ENCODE measurements around the gene YAP1.

Gene YAP1

GRCh38 chr11:102177974-102178631 lies 67.9 kb downstream of the YAP1 start:
- no peaks in the 10 kb centered on the region for H3F3A ChIP-seq (ENCODE audit: control insufficient read depth, insufficient read depth)
- H3K79me2 ChIP-seq (ENCODE audit: control insufficient read depth, low read length) = no peaks in the 10 kb centered on the region
- H3K4me1 ChIP-seq (ENCODE audit: control insufficient read depth, low read length) = no peaks in the 10 kb centered on the region
- H3K4me3 ChIP-seq (ENCODE audit: low read length) = no peak overlapping the region
- H4K20me1 ChIP-seq (ENCODE audit: control insufficient read depth, insufficient read depth, low read depth, low read length) = no peaks in the 10 kb centered on the region
- H3K9me3 ChIP-seq (ENCODE audit: control insufficient read depth, insufficient read depth, low read length) = no peaks in the 10 kb centered on the region
- H3K27me3 ChIP-seq (ENCODE audit: control insufficient read depth, low read length) = no peaks in the 10 kb centered on the region
- TF ChIP-seq EZH2phosphoT487 (IDR thresholded peaks at IDR 0.05; ENCODE audit: borderline replicate concordance, low read length) = no peak
- TF ChIP-seq, protein P1, sequence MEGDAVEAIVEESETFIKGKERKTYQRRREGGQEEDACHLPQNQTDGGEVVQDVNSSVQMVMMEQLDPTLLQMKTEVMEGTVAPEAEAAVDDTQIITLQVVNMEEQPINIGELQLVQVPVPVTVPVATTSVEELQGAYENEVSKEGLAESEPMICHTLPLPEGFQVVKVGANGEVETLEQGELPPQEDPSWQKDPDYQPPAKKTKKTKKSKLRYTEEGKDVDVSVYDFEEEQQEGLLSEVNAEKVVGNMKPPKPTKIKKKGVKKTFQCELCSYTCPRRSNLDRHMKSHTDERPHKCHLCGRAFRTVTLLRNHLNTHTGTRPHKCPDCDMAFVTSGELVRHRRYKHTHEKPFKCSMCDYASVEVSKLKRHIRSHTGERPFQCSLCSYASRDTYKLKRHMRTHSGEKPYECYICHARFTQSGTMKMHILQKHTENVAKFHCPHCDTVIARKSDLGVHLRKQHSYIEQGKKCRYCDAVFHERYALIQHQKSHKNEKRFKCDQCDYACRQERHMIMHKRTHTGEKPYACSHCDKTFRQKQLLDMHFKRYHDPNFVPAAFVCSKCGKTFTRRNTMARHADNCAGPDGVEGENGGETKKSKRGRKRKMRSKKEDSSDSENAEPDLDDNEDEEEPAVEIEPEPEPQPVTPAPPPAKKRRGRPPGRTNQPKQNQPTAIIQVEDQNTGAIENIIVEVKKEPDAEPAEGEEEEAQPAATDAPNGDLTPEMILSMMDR (IDR thresholded peaks at IDR 0.05; ENCODE audit: low read depth, low read length, poor library complexity, severe bottlenecking) = no peak
- no peak overlapping the region for H3K4me2 ChIP-seq (ENCODE audit: low read length)
- no peak overlapping the region for H3K27ac ChIP-seq (ENCODE audit: low read depth, low read length)
- no peaks in the 10 kb centered on the region for H3K36me3 ChIP-seq (ENCODE audit: control insufficient read depth, low read length)
- no peaks in the 10 kb centered on the region for H3K9me2 ChIP-seq (replicated peaks; ENCODE audit: control insufficient read depth, low read length)

DNA sequence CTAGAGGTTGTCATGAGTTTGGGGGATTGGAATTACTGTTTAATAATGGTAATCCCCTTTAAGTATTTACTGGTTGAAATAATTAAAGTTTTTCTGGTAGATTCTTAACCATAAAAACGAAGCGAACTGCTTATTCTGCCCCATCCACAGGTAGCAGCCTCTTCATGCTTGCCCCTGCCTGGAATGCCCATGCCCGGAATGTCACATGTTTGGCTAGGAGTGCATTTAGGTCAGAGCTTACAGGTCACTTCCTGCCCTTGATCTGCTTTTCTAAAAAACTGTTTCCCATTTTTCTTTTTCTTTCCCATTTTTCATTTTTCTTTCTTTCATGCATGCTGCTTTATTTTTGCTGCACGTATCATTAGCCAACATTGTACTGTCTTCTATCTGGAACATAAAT lies 69.1 kb downstream of the YAP1 start:
- Histone ChIP-seq H3K79me2 (ENCODE audit: control insufficient read depth, low read length) (no peaks in the 10 kb centered on the region), H3K36me3 (ENCODE audit: control insufficient read depth, low read length) (no peaks in the 10 kb centered on the region), H3K27ac (ENCODE audit: low read depth, low read length) (no peak overlapping the region)

GRCh38 chr11:102184269-102184987 lies 74.2 kb downstream of the YAP1 start:
- Histone ChIP-seq H3K27me3 (ENCODE audit: control insufficient read depth, low read length) (no peaks in the 10 kb centered on the region), H3K9me3 (ENCODE audit: control insufficient read depth, insufficient read depth, low read length) (no peaks in the 10 kb centered on the region), H4K20me1 (ENCODE audit: control insufficient read depth, insufficient read depth, low read depth, low read length) (no peaks in the 10 kb centered on the region), H3K4me1 (ENCODE audit: control insufficient read depth, low read length) (no peaks in the 10 kb centered on the region), H3F3A (ENCODE audit: control insufficient read depth, insufficient read depth) (no peaks in the 10 kb centered on the region), H3K9me2 (replicated peaks; ENCODE audit: control insufficient read depth, low read length) (no peaks in the 10 kb centered on the region), H3K4me3 (ENCODE audit: low read length) (no peak overlapping the region), H3K27ac (ENCODE audit: low read depth, low read length) (no peak overlapping the region), H3K79me2 (ENCODE audit: control insufficient read depth, low read length) (no peaks in the 10 kb centered on the region), H3K36me3 (ENCODE audit: control insufficient read depth, low read length) (no peaks in the 10 kb centered on the region), H3K4me2 (ENCODE audit: low read length) (no peak overlapping the region)
- TF ChIP-seq, protein P1 (IDR thresholded peaks at IDR 0.05; ENCODE audit: low read depth, low read length, poor library complexity, severe bottlenecking) = no peak
- no peak for TF ChIP-seq EZH2phosphoT487 (IDR thresholded peaks at IDR 0.05; ENCODE audit: borderline replicate concordance, low read length)

More for the DNA sequence above, 69.1 kb downstream of the YAP1 start:
- Histone ChIP-seq H3K9me2 (replicated peaks; ENCODE audit: control insufficient read depth, low read length) (no peaks in the 10 kb centered on the region), H3K4me2 (ENCODE audit: low read length) (no peak overlapping the region), H4K20me1 (ENCODE audit: control insufficient read depth, insufficient read depth, low read depth, low read length) (no peaks in the 10 kb centered on the region), H3K9me3 (ENCODE audit: control insufficient read depth, insufficient read depth, low read length) (no peaks in the 10 kb centered on the region), H3K4me1 (ENCODE audit: control insufficient read depth, low read length) (no peaks in the 10 kb centered on the region), H3F3A (ENCODE audit: control insufficient read depth, insufficient read depth) (no peaks in the 10 kb centered on the region), H3K27me3 (ENCODE audit: control insufficient read depth, low read length) (no peaks in the 10 kb centered on the region), H3K4me3 (ENCODE audit: low read length) (no peak overlapping the region)
- TF ChIP-seq, protein P1 (IDR thresholded peaks at IDR 0.05; ENCODE audit: low read depth, low read length, poor library complexity, severe bottlenecking) = no peak
- no peak for TF ChIP-seq EZH2phosphoT487 (IDR thresholded peaks at IDR 0.05; ENCODE audit: borderline replicate concordance, low read length)
